HL-60 (cell line): ENCODE results near the gene RPSA.

Experiments used
- POLR2AphosphoS5 ChIP-seq: IDR thresholded peaks from 2 replicates; pipeline ENCODE4 v1.6.1; 2012; ENCODE audit warnings: low read depth
- TF ChIP-seq, protein P1 (sequence below): IDR thresholded peaks from 2 replicates; pipeline ENCODE4 v1.6.1; 2012; ENCODE audit warnings: low read depth; ENCODE audit not compliant: insufficient replicate concordance

- TF ChIP-seq, protein P1, sequence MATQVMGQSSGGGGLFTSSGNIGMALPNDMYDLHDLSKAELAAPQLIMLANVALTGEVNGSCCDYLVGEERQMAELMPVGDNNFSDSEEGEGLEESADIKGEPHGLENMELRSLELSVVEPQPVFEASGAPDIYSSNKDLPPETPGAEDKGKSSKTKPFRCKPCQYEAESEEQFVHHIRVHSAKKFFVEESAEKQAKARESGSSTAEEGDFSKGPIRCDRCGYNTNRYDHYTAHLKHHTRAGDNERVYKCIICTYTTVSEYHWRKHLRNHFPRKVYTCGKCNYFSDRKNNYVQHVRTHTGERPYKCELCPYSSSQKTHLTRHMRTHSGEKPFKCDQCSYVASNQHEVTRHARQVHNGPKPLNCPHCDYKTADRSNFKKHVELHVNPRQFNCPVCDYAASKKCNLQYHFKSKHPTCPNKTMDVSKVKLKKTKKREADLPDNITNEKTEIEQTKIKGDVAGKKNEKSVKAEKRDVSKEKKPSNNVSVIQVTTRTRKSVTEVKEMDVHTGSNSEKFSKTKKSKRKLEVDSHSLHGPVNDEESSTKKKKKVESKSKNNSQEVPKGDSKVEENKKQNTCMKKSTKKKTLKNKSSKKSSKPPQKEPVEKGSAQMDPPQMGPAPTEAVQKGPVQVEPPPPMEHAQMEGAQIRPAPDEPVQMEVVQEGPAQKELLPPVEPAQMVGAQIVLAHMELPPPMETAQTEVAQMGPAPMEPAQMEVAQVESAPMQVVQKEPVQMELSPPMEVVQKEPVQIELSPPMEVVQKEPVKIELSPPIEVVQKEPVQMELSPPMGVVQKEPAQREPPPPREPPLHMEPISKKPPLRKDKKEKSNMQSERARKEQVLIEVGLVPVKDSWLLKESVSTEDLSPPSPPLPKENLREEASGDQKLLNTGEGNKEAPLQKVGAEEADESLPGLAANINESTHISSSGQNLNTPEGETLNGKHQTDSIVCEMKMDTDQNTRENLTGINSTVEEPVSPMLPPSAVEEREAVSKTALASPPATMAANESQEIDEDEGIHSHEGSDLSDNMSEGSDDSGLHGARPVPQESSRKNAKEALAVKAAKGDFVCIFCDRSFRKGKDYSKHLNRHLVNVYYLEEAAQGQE, result no peak
- TF ChIP-seq POLR2AphosphoS5, result no peak
Observed at GRCh38 chr3:39440316-39440715, 33.8 kb downstream of the RPSA start.
